GM21367 (cell line): Measurements from ENCODE around the gene PAPPA.
A peak's percentile ranks its signal among the peaks of the same experiment; 100 is the strongest.

ENCODE experiments used
- ATAC-seq: cut with Tn5 transposase; IDR thresholded peaks from one replicate; pipeline ENCODE4 v1.9.1; 2021; ENCODE audit not compliant: unreplicated experiment

Gene PAPPA

DNA sequence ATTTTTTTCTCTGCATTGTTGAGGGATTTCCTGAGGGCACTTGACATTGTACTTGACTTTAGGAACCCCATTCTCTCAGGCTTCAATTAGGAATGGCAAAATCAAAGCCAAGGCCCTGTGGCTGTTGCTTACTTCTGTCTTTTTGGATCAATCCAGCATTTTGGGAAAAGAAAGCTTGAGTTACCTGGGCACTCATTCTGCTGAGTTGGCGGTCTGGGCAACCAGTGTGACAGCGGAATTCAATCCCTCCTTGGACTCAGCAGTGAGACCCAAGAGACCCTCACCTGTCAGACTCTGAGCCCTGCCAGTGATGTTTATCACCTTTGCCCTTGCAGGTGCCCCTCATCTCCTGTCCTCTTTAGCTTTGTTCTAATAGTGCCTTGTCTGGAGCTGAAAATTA is 225.3 kb downstream of the PAPPA start:
- ATAC-seq: no peak

DNA sequence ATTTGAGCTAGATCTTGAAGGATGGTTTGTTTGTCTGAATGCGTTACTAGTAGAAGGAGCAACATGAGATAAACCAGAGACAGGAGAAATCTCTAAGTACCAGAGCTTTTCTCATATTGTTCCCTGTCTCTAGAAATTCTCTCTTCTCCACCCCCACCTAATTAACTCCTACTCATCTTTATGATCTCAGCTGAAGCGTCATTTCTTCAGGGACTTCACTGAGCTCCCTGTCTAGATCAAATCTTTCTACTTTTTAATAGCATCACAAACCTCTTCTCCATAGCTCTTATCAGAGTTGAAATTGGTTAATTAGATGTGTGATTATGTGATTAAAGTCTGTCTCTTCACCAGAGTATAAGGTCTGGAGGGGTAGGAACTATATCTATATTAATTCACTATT is 226.2 kb downstream of the PAPPA start:
- ATAC-seq: no peak

DNA sequence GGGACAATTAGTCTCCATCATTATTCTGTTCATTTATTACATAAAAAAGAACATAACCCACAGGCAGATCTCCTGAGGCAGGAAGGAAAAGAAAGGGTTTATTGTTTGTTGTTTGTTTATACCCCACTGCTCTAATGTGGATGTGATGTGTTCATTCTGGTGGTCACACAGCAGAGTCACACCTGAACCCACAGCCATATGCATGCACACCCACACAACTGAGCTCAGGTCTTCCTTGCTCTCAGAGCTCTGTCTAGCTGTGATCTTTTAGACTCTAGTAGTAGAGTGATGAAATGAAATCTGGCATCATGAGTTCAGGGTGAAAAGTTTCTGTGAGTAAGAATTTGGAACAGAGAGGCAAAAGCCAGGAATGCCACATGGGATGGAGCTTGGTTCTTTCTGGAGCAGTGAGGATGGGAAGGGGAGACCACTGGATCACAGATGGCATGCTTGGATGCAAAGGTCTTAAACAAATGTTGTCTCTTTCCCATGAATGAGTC is 227.0 kb downstream of the PAPPA start:
- ATAC-seq: no peak

GRCh38 chr9:116381350-116381749 is 227.8 kb downstream of the PAPPA start:
- no peak for ATAC-seq

DNA sequence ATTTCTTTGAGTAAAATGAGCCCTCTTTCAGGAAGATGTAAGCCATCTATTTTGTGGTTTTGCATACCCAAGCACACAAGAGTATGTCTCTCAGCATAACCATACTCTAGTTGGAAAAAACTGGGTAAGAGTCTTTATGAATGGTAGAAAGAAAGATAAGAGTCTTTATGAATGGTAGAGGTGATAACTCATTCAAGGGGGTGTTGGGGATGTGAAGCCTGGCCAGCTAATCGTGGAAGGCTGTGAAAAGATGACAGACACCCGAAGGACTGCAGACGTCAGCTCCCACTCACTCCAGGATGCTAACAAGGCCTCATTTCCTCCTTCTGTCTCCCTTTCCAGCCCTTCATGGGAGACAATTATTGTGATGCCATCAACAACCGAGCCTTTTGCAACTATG is 228.5 kb downstream of the PAPPA start:
- ATAC-seq: no peak

DNA sequence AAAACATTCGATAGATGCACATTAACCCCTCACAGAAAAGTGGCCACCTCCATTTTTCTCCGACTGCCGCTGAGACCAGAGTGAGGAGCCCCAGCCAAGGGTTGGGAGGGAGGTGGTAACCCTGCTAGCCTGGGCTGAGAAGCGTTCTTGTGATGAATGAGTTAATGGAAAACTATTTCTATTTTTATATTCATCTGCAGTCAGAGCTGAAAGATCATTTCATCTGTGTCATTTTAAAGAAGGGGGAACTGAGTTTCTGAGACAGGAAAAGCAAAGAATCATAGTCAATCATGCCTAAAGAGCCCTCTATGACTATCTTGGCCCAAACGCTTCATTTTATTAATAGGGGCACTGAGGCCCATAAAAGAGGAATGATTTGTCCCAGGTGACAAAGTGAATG is 229.5 kb downstream of the PAPPA start:
- no peak for ATAC-seq

DNA sequence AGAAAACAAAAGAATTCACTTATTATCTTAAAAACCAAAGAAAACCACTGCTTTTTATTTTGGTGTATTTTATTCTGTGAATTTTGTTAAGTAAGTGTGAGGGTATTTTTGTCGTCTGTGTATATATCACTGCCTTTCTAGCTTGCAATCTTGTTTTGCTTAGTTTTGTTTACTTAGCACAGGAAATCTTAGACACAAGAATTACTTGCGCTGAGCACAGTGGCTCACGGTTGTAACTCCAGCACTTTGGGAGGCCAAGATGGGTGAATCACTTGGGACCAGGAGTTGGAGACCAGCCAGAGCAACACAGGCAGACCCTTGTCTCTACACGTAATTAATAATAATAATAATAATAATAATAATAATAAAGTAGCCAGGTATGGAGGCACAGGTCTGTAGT is 230.3 kb downstream of the PAPPA start:
- no peak for ATAC-seq

- ATAC-seq: peak; percentile 46
Measured at GRCh38 chr9:116387934-116388698, 234.5 kb downstream of the PAPPA start.

GRCh38 chr9:116389541-116390302 is 236.1 kb downstream of the PAPPA start:
- no peak for ATAC-seq

GRCh38 chr9:116390303-116391228 is 237.0 kb downstream of the PAPPA start:
- ATAC-seq: peak; percentile 72

DNA sequence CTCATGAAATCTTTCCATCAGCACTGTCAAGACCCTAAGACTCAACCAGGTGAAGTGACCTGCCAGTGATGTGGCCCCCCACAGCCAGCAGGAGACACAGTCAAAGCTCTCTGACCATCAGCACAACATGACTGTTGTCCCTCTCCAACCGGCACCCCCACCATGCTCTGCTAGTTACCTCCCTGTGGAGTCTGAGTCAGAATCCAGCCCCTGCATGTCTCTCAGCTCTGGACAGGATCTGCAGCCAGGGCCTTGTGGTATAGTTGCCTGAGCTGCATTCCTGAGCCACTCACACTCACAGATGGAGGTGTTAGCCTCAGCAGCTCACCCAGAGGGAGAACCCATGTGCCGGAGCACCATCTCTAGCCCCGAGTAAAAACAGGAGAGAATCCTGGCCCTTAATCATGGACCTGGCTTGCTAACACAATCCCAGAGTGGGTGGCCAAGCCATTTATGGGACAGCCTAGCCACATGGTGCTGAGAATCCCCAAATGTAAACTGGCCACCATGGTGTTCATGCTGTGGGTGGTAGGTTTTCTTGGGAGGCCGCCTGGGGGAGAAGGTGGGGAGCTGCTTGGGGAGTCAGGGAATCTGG is 237.8 kb downstream of the PAPPA start:
- no peak for ATAC-seq

DNA sequence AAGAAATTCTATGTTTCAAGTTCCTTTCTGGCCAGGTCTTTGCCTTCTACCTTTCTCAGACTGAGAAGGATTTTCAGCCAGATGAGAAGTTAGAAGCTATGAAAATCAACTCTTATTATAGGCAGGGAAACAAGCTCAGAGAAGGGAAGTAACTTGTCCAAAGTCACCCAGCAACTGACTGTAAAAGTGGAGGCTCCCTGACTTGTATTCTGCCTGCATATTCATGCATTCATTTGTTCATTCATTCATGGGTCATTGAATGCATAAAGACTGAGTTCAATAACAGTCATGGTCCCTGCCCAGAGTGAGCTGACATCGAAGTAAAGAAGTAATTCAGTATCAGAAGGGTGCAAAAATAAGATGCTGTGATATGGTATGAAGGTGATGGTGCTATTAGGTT is 239.6 kb downstream of the PAPPA start:
- ATAC-seq: no peak

- ATAC-seq: no peak
Measured at GRCh38 chr9:116394070-116394469, 240.5 kb downstream of the PAPPA start.

- ATAC-seq: no peak
Measured at GRCh38 chr9:116394894-116395698, 241.5 kb downstream of the PAPPA start.

DNA sequence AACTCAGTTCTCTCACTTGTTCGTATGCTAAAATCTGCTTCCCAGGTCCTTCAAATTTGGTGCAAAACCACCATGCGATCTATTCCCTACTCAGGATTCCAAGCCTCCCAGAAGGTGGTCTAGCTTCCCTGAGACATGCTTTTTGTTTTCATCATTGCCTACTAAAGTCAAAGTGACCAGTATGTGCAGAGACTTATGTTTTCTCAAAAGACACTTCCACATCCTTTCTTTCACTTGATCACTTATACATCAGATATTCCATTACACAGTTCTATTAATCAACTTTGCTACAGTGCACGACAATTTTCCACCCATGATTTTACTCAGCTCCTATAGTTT is 242.1 kb downstream of the PAPPA start:
- no peak for ATAC-seq

GRCh38 chr9:116403171-116403570 is 249.6 kb downstream of the PAPPA start:
- ATAC-seq: no peak

DNA sequence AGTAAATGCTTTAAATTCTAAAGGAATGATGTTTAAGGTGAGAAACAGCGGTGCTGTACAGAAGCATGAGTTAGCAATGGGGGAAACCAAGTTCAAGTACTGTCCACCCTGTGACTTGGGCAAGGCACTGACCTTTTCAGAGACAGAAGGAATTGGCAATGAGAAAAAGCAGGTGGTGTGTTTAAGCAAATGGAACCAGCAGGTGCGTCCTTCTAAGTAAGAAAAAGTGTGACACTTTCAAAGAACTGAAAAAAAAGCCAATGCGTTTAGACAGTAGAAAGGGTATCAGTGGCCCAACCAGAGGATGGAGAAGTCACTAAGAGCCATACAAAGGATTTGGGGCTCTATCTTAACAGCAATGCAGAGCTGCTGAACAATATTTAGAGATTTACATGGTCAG is 250.6 kb downstream of the PAPPA start:
- no peak for ATAC-seq

DNA sequence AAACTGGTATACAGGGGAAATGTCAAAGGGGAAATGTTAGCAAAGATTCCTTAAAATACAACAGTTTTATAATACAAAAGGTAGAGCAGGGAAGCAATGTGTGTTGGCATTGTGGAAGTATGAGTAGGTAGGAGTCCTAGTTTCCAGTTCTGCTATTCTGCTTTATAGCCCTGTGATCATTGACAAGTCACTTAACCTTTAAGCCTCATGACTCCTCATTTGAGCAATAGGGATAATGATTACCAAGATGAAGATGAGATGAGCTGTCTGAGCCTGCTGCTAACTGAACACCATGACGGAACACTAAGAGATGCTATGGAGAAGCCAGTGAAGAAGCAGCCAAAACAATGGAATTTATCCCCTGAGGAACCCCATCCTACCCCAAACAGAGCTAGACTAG is 251.7 kb downstream of the PAPPA start:
- ATAC-seq: no peak

GRCh38 chr9:116406469-116406868 is 252.9 kb downstream of the PAPPA start:
- ATAC-seq: no peak

DNA sequence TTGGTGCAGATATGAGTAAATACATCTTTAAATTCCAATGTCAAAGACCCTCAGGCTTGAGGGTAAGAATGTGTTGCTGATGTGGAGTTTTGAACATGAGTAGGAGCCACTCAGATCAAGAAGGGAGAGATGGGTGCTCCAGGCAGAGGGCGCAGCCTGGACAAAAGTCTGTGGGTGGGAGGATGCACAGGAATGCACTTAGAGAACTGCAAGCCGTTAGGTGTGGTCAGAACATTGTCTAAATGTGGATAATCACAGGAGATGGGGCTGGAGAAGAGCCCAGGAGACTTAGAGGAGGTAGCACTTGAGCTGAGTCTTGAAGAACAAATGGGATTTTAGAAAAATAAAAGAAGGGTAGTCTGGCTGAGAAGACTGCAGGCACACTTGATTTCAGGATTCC is 255.5 kb downstream of the PAPPA start:
- ATAC-seq: no peak
